Mesenchymal stem cell (in vitro differentiated cells and primary cell): ENCODE data around the gene CKAP2L.

Experiments used
- DNase-seq: peaks from one replicate; pipeline ENCODE4 v3.0.0-alpha.2; 2013
- H2AFZ ChIP-seq: one replicate; pipeline ENCODE4 v1.6.1; 2013; ENCODE audit warnings: low read depth, mild to moderate bottlenecking, control low read depth, inconsistent platforms, low read length, moderate library complexity
- H2AK5ac ChIP-seq: 2 replicates; pipeline ENCODE4 v1.6.1; 2013; ENCODE audit warnings: low read length, moderate library complexity, mild to moderate bottlenecking, inconsistent platforms; ENCODE audit not compliant: severe bottlenecking
- H2BK120ac ChIP-seq: one replicate; pipeline ENCODE4 v1.6.1; 2013; ENCODE audit warnings: low read depth, mild to moderate bottlenecking, inconsistent platforms, low read length, moderate library complexity
- H2BK12ac ChIP-seq, 2 experiments: one replicate each; pipeline ENCODE4 v1.6.1; 2013; ENCODE audit warnings: inconsistent platforms in 2 of 2, low read length in 2 of 2, mild to moderate bottlenecking in 2 of 2, moderate library complexity in 2 of 2, control low read depth in 1 of 2
- H2BK15ac ChIP-seq: one replicate; pipeline ENCODE4 v1.6.1; 2013; ENCODE audit warnings: mild to moderate bottlenecking, low read depth, inconsistent platforms; ENCODE audit not compliant: poor library complexity, severe bottlenecking
- H2BK5ac ChIP-seq: 2 replicates; pipeline ENCODE4 v1.6.1; 2013; ENCODE audit warnings: low read depth, mild to moderate bottlenecking, low read length, control low read depth, inconsistent platforms; ENCODE audit not compliant: poor library complexity, severe bottlenecking
- H3K14ac ChIP-seq, 2 experiments: one replicate each; pipeline ENCODE4 v1.6.1; 2013; ENCODE audit warnings: inconsistent platforms in 2 of 2, low read length in 2 of 2, control low read depth in 1 of 2, mild to moderate bottlenecking in 1 of 2, moderate library complexity in 1 of 2
- H3K18ac ChIP-seq, 2 experiments: one replicate each; pipeline ENCODE4 v1.6.1; 2013; ENCODE audit warnings: inconsistent platforms in 2 of 2, low read length in 2 of 2, control low read depth in 1 of 2, low read depth in 1 of 2, mild to moderate bottlenecking in 1 of 2
- H3K23ac ChIP-seq, 2 experiments: one replicate each; pipeline ENCODE4 v1.6.1; 2013; ENCODE audit warnings: inconsistent platforms in 2 of 2, low read length in 2 of 2, mild to moderate bottlenecking in 2 of 2, moderate library complexity in 2 of 2, control low read depth in 1 of 2
- H3K27ac ChIP-seq: 2 replicates; pipeline ENCODE4 v1.5.1; 2013; ENCODE audit warnings: mild to moderate bottlenecking, moderate library complexity, low read length, control low read depth, inconsistent platforms; ENCODE audit not compliant: poor library complexity, severe bottlenecking
- H3K27me3 ChIP-seq, 2 experiments: 2 replicates each; pipeline versions ENCODE4 v1.6.1 to v1.7.0; 2013; ENCODE audit warnings: low read length in 2 of 2, mild to moderate bottlenecking in 2 of 2, moderate library complexity in 2 of 2, control low read depth in 1 of 2, inconsistent platforms in 1 of 2; ENCODE audit not compliant: control insufficient read depth in 1 of 2, insufficient read depth in 1 of 2
- H3K36me3 ChIP-seq, 2 experiments: 2 replicates each; pipeline versions ENCODE4 v1.6.1 to v1.7.0; 2013; ENCODE audit warnings: low read length in 2 of 2, control low read depth in 1 of 2, inconsistent platforms in 1 of 2, low read depth in 1 of 2, mild to moderate bottlenecking in 1 of 2; ENCODE audit not compliant: insufficient read depth in 2 of 2, control insufficient read depth in 1 of 2
- H3K4ac ChIP-seq, 2 experiments: one replicate each; pipeline ENCODE4 v1.6.1; 2013; ENCODE audit warnings: inconsistent platforms in 2 of 2, low read length in 2 of 2, mild to moderate bottlenecking in 2 of 2, moderate library complexity in 2 of 2, control low read depth in 1 of 2, low read depth in 1 of 2
- H3K4me1 ChIP-seq: 2 replicates; pipeline ENCODE4 v1.6.1; 2013; ENCODE audit warnings: low read depth, low read length, control low read depth; ENCODE audit not compliant: control insufficient read depth, insufficient read depth
- H3K4me2 ChIP-seq: 2 replicates; pipeline ENCODE4 v1.6.1; 2013; ENCODE audit warnings: low read length, mild to moderate bottlenecking, inconsistent platforms; ENCODE audit not compliant: poor library complexity, severe bottlenecking
- H3K4me3 ChIP-seq, 2 experiments: 2 replicates each; pipeline versions ENCODE4 v1.5.1 to v1.7.0; 2013; ENCODE audit warnings: low read length in 2 of 2, mild to moderate bottlenecking in 2 of 2, control low read depth in 1 of 2, low read depth in 1 of 2; ENCODE audit not compliant: insufficient read depth in 1 of 2
- H3K79me1 ChIP-seq: replicated peaks from 2 replicates; pipeline ENCODE4 v1.6.1; 2013; ENCODE audit warnings: mild to moderate bottlenecking, control low read depth, low read length, inconsistent platforms; ENCODE audit not compliant: poor library complexity, severe bottlenecking
- H3K9ac ChIP-seq: 2 replicates; pipeline ENCODE4 v1.7.0; 2013; ENCODE audit warnings: mild to moderate bottlenecking, low read length, moderate library complexity
- H3K9me3 ChIP-seq: 2 replicates; pipeline ENCODE4 v1.7.0; 2013; ENCODE audit warnings: mild to moderate bottlenecking, low read length; ENCODE audit not compliant: control insufficient read depth
- H4K8ac ChIP-seq: one replicate; pipeline ENCODE4 v1.6.1; 2013; ENCODE audit warnings: inconsistent platforms, mild to moderate bottlenecking, low read length, moderate library complexity
- H4K91ac ChIP-seq: one replicate; pipeline ENCODE4 v1.6.1; 2013; ENCODE audit warnings: mild to moderate bottlenecking, low read length, inconsistent platforms
- WGBS: methylation state at CpG from one replicate; pipeline ENCODE4 v1.1.7; 2013; ENCODE audit warnings: mixed read lengths; 5-methylcytosine and 5-hydroxymethylcytosine counted together

Gene CKAP2L

GRCh38 chr2:112760149-112760548, 4.3 kb downstream of the CKAP2L start:
- Histone ChIP-seq H4K91ac (no peak overlapping the region), H3K36me3 (peaks cover 0 to 10% of the 10 kb centered on the region in 2 experiments), H3K27ac (no peak overlapping the region), H3K18ac (no peak overlapping the region), H3K4me3 (no peak overlapping the region), H3K9me3 (no peaks in the 10 kb centered on the region), H3K14ac (no peak overlapping the region), H2BK15ac (no peak overlapping the region), H2BK12ac (no peak overlapping the region), H2AFZ (no peak overlapping the region), H3K23ac (no peak overlapping the region), H2AK5ac (no peak overlapping the region), H3K9ac (no peak overlapping the region), H3K27me3 (no peaks in the 10 kb centered on the region), H3K4ac (no peak overlapping the region), H4K8ac (no peak overlapping the region), H3K4me2 (no peak overlapping the region), H3K4me1 (peaks cover 1% of the 10 kb centered on the region), H2BK120ac (no peak overlapping the region), H2BK5ac (no peak overlapping the region), H3K79me1 (peaks cover 27% of the 10 kb centered on the region)
- no peak for DNase-seq
- 100% methylated on average over 1 of the region's 1 CpG for WGBS

DNA sequence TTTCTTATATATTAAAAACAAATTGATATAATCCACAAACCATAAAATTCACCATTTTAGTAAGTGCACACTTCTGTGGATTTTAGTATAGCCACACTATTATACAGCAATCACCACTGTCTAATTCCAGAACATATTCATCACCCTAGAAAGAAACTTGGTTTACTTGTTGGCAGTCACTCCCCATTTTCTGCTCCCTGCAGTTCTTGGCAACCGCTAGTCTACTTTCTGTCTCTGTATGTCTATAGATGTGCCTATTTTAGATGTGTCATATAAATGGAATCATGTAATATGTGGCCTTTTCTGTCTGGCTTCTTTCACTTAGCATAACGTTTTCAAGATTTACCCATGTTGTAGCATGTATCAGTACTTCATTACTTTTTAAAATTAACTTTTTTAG, 5.7 kb downstream of the CKAP2L start:
- DNase-seq = no peak
- Histone ChIP-seq H3K27ac (no peak overlapping the region), H3K9me3 (no peaks in the 10 kb centered on the region), H3K9ac (no peak overlapping the region), H3K36me3 (peaks cover 0 to 10% of the 10 kb centered on the region in 2 experiments), H2BK15ac (no peak overlapping the region), H2BK120ac (no peak overlapping the region), H3K4ac (no peak overlapping the region), H4K8ac (no peak overlapping the region), H2AFZ (no peak overlapping the region), H3K27me3 (no peaks in the 10 kb centered on the region), H2BK5ac (no peak overlapping the region), H3K14ac (no peak overlapping the region), H4K91ac (no peak overlapping the region), H3K79me1 (peaks cover 28% of the 10 kb centered on the region), H3K18ac (no peak overlapping the region), H3K4me2 (no peak overlapping the region), H2AK5ac (no peak overlapping the region), H3K23ac (no peak overlapping the region), H3K4me1 (peaks cover 1% of the 10 kb centered on the region), H3K4me3 (no peak overlapping the region), H2BK12ac (no peak overlapping the region)
- WGBS = no CpG with 5 or more reads among the region's 2 CpGs

GRCh38 chr2:112757265-112757664, 7.1 kb downstream of the CKAP2L start:
- H4K91ac ChIP-seq = no peak overlapping the region
- no peak overlapping the region for H2BK120ac ChIP-seq
- no peaks in the 10 kb centered on the region for H3K4me1 ChIP-seq
- H2BK12ac ChIP-seq = no peak overlapping the region
- H3K4ac ChIP-seq = no peak overlapping the region
- peak; percentile 26 for DNase-seq
- H2BK5ac ChIP-seq = no peak overlapping the region
- H2AFZ ChIP-seq = no peak overlapping the region
- no peak overlapping the region for H3K9ac ChIP-seq
- H2AK5ac ChIP-seq = no peak overlapping the region
- no peak overlapping the region for H2BK15ac ChIP-seq
- peaks cover 29% of the 10 kb centered on the region for H3K79me1 ChIP-seq
- H3K9me3 ChIP-seq = no peaks in the 10 kb centered on the region
- H3K27ac ChIP-seq = no peak overlapping the region
- no peak overlapping the region for H4K8ac ChIP-seq
- no peak overlapping the region for H3K23ac ChIP-seq
- H3K27me3 ChIP-seq = no peaks in the 10 kb centered on the region
- no peak overlapping the region for H3K14ac ChIP-seq
- H3K36me3 ChIP-seq = peaks cover 0 to 10% of the 10 kb centered on the region in 2 experiments
- no peak overlapping the region for H3K4me3 ChIP-seq
- no peak overlapping the region for H3K18ac ChIP-seq
- no peak overlapping the region for H3K4me2 ChIP-seq
- 100% methylated on average over 3 of the region's 3 CpGs for WGBS

DNA sequence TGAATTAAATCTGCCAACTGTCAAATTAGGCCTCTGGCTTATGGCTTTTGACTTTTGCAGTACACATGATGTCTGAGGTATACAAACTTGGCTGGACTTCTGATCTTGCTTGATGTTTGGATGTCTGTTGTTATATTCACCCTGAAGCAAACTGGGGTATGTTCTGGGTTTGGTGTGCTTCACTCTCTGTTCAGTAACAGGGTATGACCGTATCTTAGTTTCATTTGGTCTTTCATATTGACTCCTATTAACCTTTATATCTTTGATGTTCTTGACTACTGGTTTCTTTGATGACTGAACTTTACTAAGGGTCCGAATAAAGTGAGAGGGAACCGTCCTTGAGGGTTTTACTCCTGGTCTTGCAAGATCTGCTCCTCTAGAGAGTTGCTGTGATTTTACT, 8.2 kb downstream of the CKAP2L start:
- no peak overlapping the region for H3K9ac ChIP-seq
- no peak overlapping the region for H4K8ac ChIP-seq
- DNase-seq = no peak
- no peak overlapping the region for H3K4me2 ChIP-seq
- no peak overlapping the region for H3K18ac ChIP-seq
- no peak overlapping the region for H3K23ac ChIP-seq
- no peak overlapping the region for H2BK15ac ChIP-seq
- H3K4ac ChIP-seq = no peak overlapping the region
- no peaks in the 10 kb centered on the region for H3K27me3 ChIP-seq
- no peak overlapping the region for H2AK5ac ChIP-seq
- no peak overlapping the region for H2BK5ac ChIP-seq
- H3K9me3 ChIP-seq = no peaks in the 10 kb centered on the region
- H2AFZ ChIP-seq = no peak overlapping the region
- no peak overlapping the region for H3K27ac ChIP-seq
- H2BK12ac ChIP-seq = no peak overlapping the region
- H3K36me3 ChIP-seq = peaks cover 0 to 10% of the 10 kb centered on the region in 2 experiments
- no peak overlapping the region for H2BK120ac ChIP-seq
- 80% methylated on average over 1 of the region's 3 CpGs for WGBS
- H3K4me3 ChIP-seq = no peak overlapping the region
- no peak overlapping the region for H3K14ac ChIP-seq
- H3K4me1 ChIP-seq = no peaks in the 10 kb centered on the region
- H3K79me1 ChIP-seq = peaks cover 25% of the 10 kb centered on the region
- no peak overlapping the region for H4K91ac ChIP-seq
